Heart right ventricle (tissue), 16 donors: ENCODE data around the gene MUC5B. TPM values are rescaled to one million over a fixed set of nuclear protein-coding genes. Genes with fewer than 3 reads are reported as not detected.

Experiments
- ATAC-seq, 8 donors: fragments of 200-7000 bp; cut with Tn5 transposase; one replicate each; pipeline ENCODE4 v1.9.1; 2020; ENCODE audit warnings: mild to moderate bottlenecking in 8 of 8, moderate library complexity in 8 of 8, moderate number of reproducible peaks in 1 of 8
- DNase-seq, 2 donors: peaks; one replicate each; pipeline ENCODE4 v3.0.0-alpha.2; 2020
- H3K27ac ChIP-seq, 10 donors: fragments of 200-600 bp; sonication (generic) in 2 of 10; one replicate each; pipeline versions ENCODE4 v1.5.0 to v1.8.0; 2020 to 2022; ENCODE audit warnings: mild to moderate bottlenecking in 3 of 10
- H3K27me3 ChIP-seq, 7 donors: fragments of 200-600 bp; one replicate each; pipeline ENCODE4 v1.8.0; 2021 to 2022; ENCODE audit warnings: mild to moderate bottlenecking in 2 of 7
- H3K36me3 ChIP-seq, 9 donors: fragments of 200-600 bp; sonication (generic) in 1 of 9; one replicate each; pipeline versions ENCODE4 v1.5.0 to v1.8.0; 2020 to 2022; ENCODE audit warnings: mild to moderate bottlenecking in 2 of 9
- H3K4me1 ChIP-seq, 9 donors: fragments of 200-600 bp; sonication (generic) in 1 of 9; one replicate each; pipeline versions ENCODE4 v1.5.0 to v1.8.0; 2020 to 2022; ENCODE audit warnings: mild to moderate bottlenecking in 4 of 9
- H3K4me3 ChIP-seq, 10 donors: fragments of 200-600 bp; sonication (generic) in 2 of 10; one replicate each; pipeline versions ENCODE4 v1.5.0 to v1.8.0; 2020 to 2022; ENCODE audit warnings: mild to moderate bottlenecking in 7 of 10, moderate library complexity in 2 of 10
- H3K9me3 ChIP-seq, 11 donors: fragments of 200-600 bp in 10 of 11; sonication (generic) in 2 of 11; one replicate each; pipeline versions ENCODE4 v1.5.0 to v1.8.0; 2013 to 2022; ENCODE audit warnings: mild to moderate bottlenecking in 2 of 11, control low read depth in 1 of 11, moderate library complexity in 1 of 11
- WGBS, 2 donors: extraction: QIAGEN DNeasy Blood & Tissue Kit; methylation state at CpG; one replicate each; pipeline ENCODE4 v1.1.7; 2013; ENCODE audit warnings: inconsistent platforms in 1 of 2; 5-methylcytosine and 5-hydroxymethylcytosine counted together
- intact Hi-C, 10 donors: fragments of 100-400 bp; cut with DNase I; formaldehyde crosslinking; loops; one replicate each; pipeline versions ENCODE4 v1.11.1 to v1.14.2; 2022
- polyA plus RNA-seq, 2 donors: library from polyadenylated mRNA; stranded (reverse); fragments of 200-250 nt; gene quantifications; one replicate each; pipeline ENCODE4 v1.2.3, GENCODE V29; 2013
- total RNA-seq, 10 donors: library from RNA; stranded (reverse); fragmentation: NEBNext Ultra II Directional in 3 of 10; extraction: Animal tissue kit (Norgen Biotek cat#: 25700) in 3 of 10; gene quantifications; one replicate each; pipeline versions ENCODE4 v1.2.1 to v1.2.4, GENCODE V29; 2021 to 2023
- TF ChIP-seq, protein P1 (sequence below), 9 donors: fragments of 200-600 bp; sonication (generic) in 2 of 9; IDR thresholded peaks; one replicate each; pipeline versions ENCODE4 v1.5.0 to v1.8.0; 2021 to 2022; ENCODE audit warnings: antibody characterized with exemption in 9 of 9, mild to moderate bottlenecking in 5 of 9, moderate library complexity in 1 of 9
- donor health status: Arrhythmogenic right ventricular cardiomyopathy.
- donor health status: ischemic (EF 13 %, LVEDD 7.1; RV severe dilation, severe dysfunction).
- donor health status: healthy with polysubstance abuse.
- donor health status: DM: no; HTN: yes; CAD: no.
- donor health status: DM: no; HTN: no; CAD: no.
- donor health status: ischemic (EF 25% LVEDD 6.9; RV normal size, moderate dysfunction).
- donor health status: ischemic (EF 25% LVEDD 5.7; RV mildly dilated, moderate dysfunction).
- donor health status: healthy.
- donor health status: DM: yes; HTN: yes; CAD: no.
- donor health status: Ischemic cardiomyopathy.
- donor health status: ischemic (EF 35%, LVEDD 5.7; RV mildly dilated, moderate dysfunction).
- donor health status: nonischemic (EF 11% LVEDD 7.7; RV severe dilation, severe dysfunction).
- donor health status: DM: yes; HTN: yes; CAD: no.
- donor health status: PGD.
- donor health status: ischemic (EF 29% LVEDD 5.4; RV normal size, mild dysfunction).
- donor health status: nonischemic (EF 23%, LVEDD 6.1; RV moderate dilation, normal function).

MUC5B gene
- total and polyA plus RNA-seq, 12 donors: not detected

DNA sequence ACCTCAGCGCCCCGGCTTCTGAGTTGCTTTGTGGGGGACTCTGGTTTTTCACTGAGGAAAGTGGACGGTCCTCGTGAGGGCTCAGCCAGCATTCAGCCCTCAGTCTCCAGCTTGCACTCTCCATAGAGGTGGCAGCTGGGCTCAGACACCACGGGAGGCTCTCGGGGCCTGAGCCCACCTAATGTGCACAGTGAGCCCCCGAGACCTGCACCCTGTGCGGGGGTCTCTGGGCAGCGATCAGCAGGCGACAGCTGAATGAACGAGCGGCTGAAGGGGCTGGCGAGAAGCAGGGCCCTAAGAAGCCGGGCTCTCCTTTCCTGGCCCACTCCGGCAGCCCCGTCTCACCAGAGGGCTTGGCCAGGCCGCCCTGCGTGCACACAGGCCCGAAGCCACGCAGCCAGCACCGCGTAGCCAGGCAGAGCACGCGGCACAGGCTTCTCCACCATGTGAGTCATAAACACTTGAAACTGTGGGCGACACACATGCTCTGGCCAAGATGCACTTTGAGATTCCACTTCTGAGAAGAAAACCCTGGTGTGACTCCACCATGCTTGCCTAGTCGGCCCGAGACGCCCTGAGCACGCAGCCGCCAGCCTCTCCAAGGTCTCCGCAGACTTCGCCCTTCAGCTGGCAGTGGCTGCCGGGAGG, 58.6 kb downstream of the MUC5B start:
- peak overlapping the region in 8 of 10 donors; percentile 7 to 65 (median 45) for H3K27ac ChIP-seq
- DNase-seq: no peak
- H3K9me3 ChIP-seq: no peaks in the 10 kb centered on the region
- H3K4me1 ChIP-seq: peaks cover 0 to 26% (median 13%) of the 10 kb centered on the region in 9 donors
- peak in 2 of 8 donors; percentile 10 to 18 for ATAC-seq
- peaks cover 0 to 99% (median 11%) of the 10 kb centered on the region in 9 donors for H3K36me3 ChIP-seq
- no peaks in the 10 kb centered on the region for H3K27me3 ChIP-seq
- TF ChIP-seq, protein P1, sequence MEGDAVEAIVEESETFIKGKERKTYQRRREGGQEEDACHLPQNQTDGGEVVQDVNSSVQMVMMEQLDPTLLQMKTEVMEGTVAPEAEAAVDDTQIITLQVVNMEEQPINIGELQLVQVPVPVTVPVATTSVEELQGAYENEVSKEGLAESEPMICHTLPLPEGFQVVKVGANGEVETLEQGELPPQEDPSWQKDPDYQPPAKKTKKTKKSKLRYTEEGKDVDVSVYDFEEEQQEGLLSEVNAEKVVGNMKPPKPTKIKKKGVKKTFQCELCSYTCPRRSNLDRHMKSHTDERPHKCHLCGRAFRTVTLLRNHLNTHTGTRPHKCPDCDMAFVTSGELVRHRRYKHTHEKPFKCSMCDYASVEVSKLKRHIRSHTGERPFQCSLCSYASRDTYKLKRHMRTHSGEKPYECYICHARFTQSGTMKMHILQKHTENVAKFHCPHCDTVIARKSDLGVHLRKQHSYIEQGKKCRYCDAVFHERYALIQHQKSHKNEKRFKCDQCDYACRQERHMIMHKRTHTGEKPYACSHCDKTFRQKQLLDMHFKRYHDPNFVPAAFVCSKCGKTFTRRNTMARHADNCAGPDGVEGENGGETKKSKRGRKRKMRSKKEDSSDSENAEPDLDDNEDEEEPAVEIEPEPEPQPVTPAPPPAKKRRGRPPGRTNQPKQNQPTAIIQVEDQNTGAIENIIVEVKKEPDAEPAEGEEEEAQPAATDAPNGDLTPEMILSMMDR (IDR thresholded peaks at IDR 0.05): no peak
- 89% methylated on average over 33 of the region's 33 CpGs for WGBS, 2 donors
- intact Hi-C loops: no loop called here
- no peak overlapping the region for H3K4me3 ChIP-seq

DNA sequence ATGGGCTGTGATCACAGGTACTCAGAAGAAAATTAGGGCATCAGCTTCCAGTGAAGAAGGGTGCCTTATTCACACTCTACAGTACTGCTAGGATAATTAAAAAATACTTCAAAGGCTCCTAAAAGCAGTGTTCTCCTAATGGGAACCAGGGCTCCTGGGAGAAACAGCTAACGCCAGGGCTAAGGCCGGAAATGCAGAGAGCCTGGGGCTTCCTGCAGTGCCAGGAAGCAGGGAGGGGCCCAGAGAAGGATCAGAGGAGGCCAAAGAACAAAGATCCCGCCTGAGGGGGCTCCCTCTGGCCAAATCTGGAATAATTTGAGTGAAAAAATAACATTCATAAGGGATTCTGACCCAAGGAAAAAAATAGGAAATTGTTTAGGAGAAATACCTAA, 59.1 kb downstream of the MUC5B start:
- H3K27me3 ChIP-seq: no peaks in the 10 kb centered on the region
- intact Hi-C loops: no loop called here
- 39 to 45% methylated on average over 3 of the region's 3 CpGs for WGBS, 2 donors
- peaks cover 0 to 20% (median 7%) of the 10 kb centered on the region in 9 donors for H3K4me1 ChIP-seq
- H3K4me3 ChIP-seq: no peak overlapping the region
- ATAC-seq (peak in 2 of 8 donors; percentile 63 to 66), DNase-seq (no peak)
- H3K9me3 ChIP-seq: no peaks in the 10 kb centered on the region
- H3K27ac ChIP-seq: peak overlapping the region in 8 of 10 donors; percentile 7 to 65 (median 45)
- peaks cover 0 to 99% (median 11%) of the 10 kb centered on the region in 9 donors for H3K36me3 ChIP-seq
- TF ChIP-seq, protein P1 (IDR thresholded peaks at IDR 0.05): no peak

DNA sequence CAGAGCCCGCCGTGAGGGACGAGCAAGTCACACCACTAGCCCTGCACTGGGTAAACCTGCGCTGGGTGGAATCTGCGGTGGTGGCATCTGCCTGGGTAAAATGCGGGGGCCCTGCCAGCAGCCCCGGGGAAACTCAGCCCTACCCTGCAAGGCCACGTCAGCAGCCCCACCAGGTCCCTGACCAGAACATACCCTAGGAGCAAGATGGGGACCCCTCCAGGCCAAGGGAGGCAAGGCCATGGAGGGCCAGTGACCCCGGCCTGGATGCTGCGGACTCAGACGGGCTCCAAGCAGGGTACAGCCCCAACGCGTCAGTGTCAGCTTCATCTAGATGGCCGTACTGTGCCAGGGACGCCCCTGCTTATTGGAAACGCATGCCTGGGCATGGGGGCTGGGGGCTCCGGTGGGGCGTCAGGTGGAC, 60.2 kb downstream of the MUC5B start:
- ATAC-seq: peak in 1 of 8 donors; percentile 12
- TF ChIP-seq, protein P1 (IDR thresholded peaks at IDR 0.05): no peak
- Histone ChIP-seq H3K4me3 (no peak overlapping the region), H3K4me1 (peaks cover 0 to 18% (median 7%) of the 10 kb centered on the region in 9 donors), H3K27me3 (no peaks in the 10 kb centered on the region), H3K36me3 (peaks cover 0 to 92% (median 11%) of the 10 kb centered on the region in 9 donors), H3K9me3 (no peaks in the 10 kb centered on the region), H3K27ac (no peak overlapping the region)
- WGBS, 2 donors: 94 to 95% methylated on average over 18 of the region's 18 CpGs
- intact Hi-C loops: no loop called here
- no peak for DNase-seq

DNA sequence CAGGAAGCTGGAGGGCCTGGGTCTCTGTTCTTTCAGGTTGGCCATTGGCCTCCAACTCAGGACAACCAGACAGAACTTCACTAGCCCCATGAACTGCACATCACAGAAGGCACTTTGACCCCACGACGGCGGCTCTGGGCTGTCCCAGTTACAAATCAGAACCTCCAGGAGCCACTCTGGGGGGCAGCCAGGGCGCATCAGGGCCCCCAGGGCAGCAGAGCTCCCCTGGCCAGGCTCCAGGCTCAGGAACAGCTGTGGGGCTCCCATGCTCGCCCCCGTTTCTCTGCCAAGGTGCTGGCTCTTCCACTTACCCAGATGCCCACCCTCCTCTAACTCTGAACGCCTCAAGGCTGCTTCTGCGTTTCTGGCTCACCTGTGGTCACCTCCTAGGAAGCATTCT, 61.0 kb downstream of the MUC5B start:
- no peak for ATAC-seq
- Histone ChIP-seq H3K27me3 (no peaks in the 10 kb centered on the region), H3K27ac (no peak overlapping the region), H3K36me3 (peaks cover 0 to 93% (median 13%) of the 10 kb centered on the region in 9 donors), H3K9me3 (no peaks in the 10 kb centered on the region), H3K4me3 (no peak overlapping the region), H3K4me1 (peaks cover 0 to 18% (median 7%) of the 10 kb centered on the region in 9 donors)
- TF ChIP-seq, protein P1 (IDR thresholded peaks at IDR 0.05): no peak
- DNase-seq: no peak
- intact Hi-C loops: no loop called here
- WGBS, 2 donors: 93% methylated on average over 8 of the region's 8 CpGs
